Endothelial cell of umbilical vein (primary cell): Measurements from ENCODE around the gene NCMAP. TPM values are rescaled to one million over a fixed set of nuclear protein-coding genes. Genes with fewer than 3 reads are reported as not detected.

Experiments used
- BruUV-seq: library from RNA; stranded (reverse); fragments of 400-500 nt; replicated peaks from 2 replicates; lab custom pipeline; 2021; lab: Mats Ljungman, UMichigan
- CTCF ChIA-PET: fragments of 300-600, 350-600 bp; sonication (Branson Sonifier 250); formaldehyde crosslinking; loops from one replicate; lab custom pipeline; 2021; ENCODE audit warnings: antibody characterized with exemption, inconsistent platforms; lab: Charles Lee
- POLR2A ChIA-PET: fragments of 300-600, 350-600 bp; sonication (Branson Sonifier 250); formaldehyde crosslinking; loops from one replicate; lab custom pipeline; 2021; ENCODE audit warnings: antibody characterized with exemption, inconsistent platforms; lab: Charles Lee
- DNase-seq: peaks from one replicate; pipeline ENCODE4 v3.0.0-alpha.2; 2011; ENCODE audit warnings: low read depth, low spot score
- FAIRE-seq: peaks from 2 replicates; lab custom pipeline; 2011; peaks lifted over from hg19 to GRCh38; lab: Jason Lieb, UNC
- H2AFZ ChIP-seq: 2 replicates; pipeline ENCODE4 v1.6.0; 2012; ENCODE audit warnings: low read depth, low read length, control low read depth, inconsistent platforms
- H3K27ac ChIP-seq: 2 replicates; pipeline ENCODE4 v1.5.1; 2011; ENCODE audit warnings: low read depth, mild to moderate bottlenecking, control low read depth, low read length, moderate library complexity; ENCODE audit not compliant: insufficient read depth
- H3K27me3 ChIP-seq, 2 experiments: 2 replicates each; pipeline versions ENCODE4 v1.6.0 to v1.6.1; 2011; ENCODE audit warnings: low read length in 2 of 2, mixed read lengths in 1 of 2; ENCODE audit not compliant: control insufficient read depth in 2 of 2, insufficient read depth in 2 of 2
- H3K36me3 ChIP-seq, 2 experiments: 2 replicates in 1 of 2; 3 replicates in 1 of 2; pipeline ENCODE4 v1.5.1; 2011; ENCODE audit warnings: low read length in 2 of 2, mild to moderate bottlenecking in 1 of 2, moderate library complexity in 1 of 2; ENCODE audit not compliant: control insufficient read depth in 2 of 2, insufficient read depth in 2 of 2; ENCODE audit errors: extremely low read depth in 1 of 2
- H3K4me1 ChIP-seq: 3 replicates; pipeline ENCODE4 v1.5.1; 2011; ENCODE audit warnings: mild to moderate bottlenecking, low read length; ENCODE audit not compliant: control insufficient read depth, insufficient read depth; ENCODE audit errors: extremely low read depth
- H3K4me2 ChIP-seq: 2 replicates; pipeline ENCODE4 v1.6.1; 2011; ENCODE audit warnings: low read length, control low read depth, mixed read lengths; ENCODE audit not compliant: insufficient read depth
- H3K4me3 ChIP-seq, 3 experiments: fragments of 200-600 bp in 1 of 3; sonication (generic), shearing (Covaris generic) in 1 of 3; replicated peaks in 1 of 3; 2 replicates each; pipeline ENCODE4 v1.5.1; 2011 to 2016; ENCODE audit warnings: control low read depth in 3 of 3, low read length in 3 of 3, mild to moderate bottlenecking in 2 of 3, inconsistent platforms in 1 of 3, low read depth in 1 of 3, moderate library complexity in 1 of 3; ENCODE audit not compliant: insufficient read depth in 1 of 3
- H3K79me2 ChIP-seq: 2 replicates; pipeline ENCODE4 v1.6.0; 2012; ENCODE audit warnings: low read length, inconsistent platforms; ENCODE audit not compliant: control insufficient read depth, insufficient read depth
- H3K9ac ChIP-seq: replicated peaks from 2 replicates; pipeline ENCODE3; 2011; ENCODE audit warnings: low read length, control low read depth; ENCODE audit not compliant: insufficient read depth; ENCODE audit errors: extremely low read depth
- H3K9me1 ChIP-seq: replicated peaks from 3 replicates; pipeline ENCODE4 v1.6.0; 2011; ENCODE audit warnings: mild to moderate bottlenecking, low read length; ENCODE audit not compliant: control insufficient read depth, insufficient read depth; ENCODE audit errors: extremely low read depth
- H3K9me3 ChIP-seq: replicated peaks from 2 replicates; pipeline ENCODE4 v1.5.1; 2012; ENCODE audit warnings: low read length, inconsistent platforms; ENCODE audit not compliant: control insufficient read depth, insufficient read depth
- H4K20me1 ChIP-seq: replicated peaks from 2 replicates; pipeline ENCODE3; 2011; ENCODE audit warnings: mild to moderate bottlenecking, low read length; ENCODE audit not compliant: control insufficient read depth, insufficient read depth; ENCODE audit errors: extremely low read depth
- EZH2 ChIP-seq: IDR thresholded peaks from 2 replicates; pipeline ENCODE4 v1.6.1; 2012; ENCODE audit warnings: borderline replicate concordance, low read depth, mild to moderate bottlenecking, moderate library complexity, low read length, inconsistent platforms; ENCODE audit not compliant: severe bottlenecking
- FOS ChIP-seq: IDR thresholded peaks from 2 replicates; pipeline ENCODE4 v1.6.1; 2011; ENCODE audit warnings: mild to moderate bottlenecking, low read length, moderate library complexity, borderline replicate concordance; ENCODE audit not compliant: insufficient read depth
- GATA2 ChIP-seq: IDR thresholded peaks from 2 replicates; pipeline ENCODE4 v1.7.0; 2011; ENCODE audit warnings: low read depth, mild to moderate bottlenecking, moderate library complexity, mixed read lengths, low read length; ENCODE audit not compliant: insufficient read length, insufficient read depth
- JUN ChIP-seq: IDR thresholded peaks from 2 replicates; pipeline ENCODE4 v1.6.1; 2011; ENCODE audit warnings: borderline replicate concordance, low read depth; ENCODE audit not compliant: insufficient read length, insufficient read depth
- MYC ChIP-seq: IDR thresholded peaks from one replicate; pipeline ENCODE4 v1.6.1; 2011; ENCODE audit warnings: mild to moderate bottlenecking, low read depth, low read length
- POLR2A ChIP-seq: IDR thresholded peaks from 2 replicates; pipeline ENCODE4 v1.6.1; 2012; ENCODE audit warnings: low read depth, mild to moderate bottlenecking, control low read depth, low read length
- POLR2AphosphoS5 ChIP-seq: IDR thresholded peaks from 2 replicates; pipeline ENCODE4 v1.6.1; 2012; ENCODE audit warnings: low read depth, mild to moderate bottlenecking, control low read depth, low read length, moderate library complexity; ENCODE audit not compliant: insufficient read depth
- dilution Hi-C: fragments of 300-500 bp; cut with MboI; formaldehyde crosslinking; loops from one replicate; pipeline ENCODE4 v1.15.0; 2019; ENCODE audit warnings: low sequenced_read_pairs; ENCODE audit not compliant: extremely low pct_ligation_motif_present
- intact Hi-C: fragments of 100-400 bp; cut with micrococcal nuclease; formaldehyde crosslinking; loops from one replicate; pipeline ENCODE4 v1.10.0; 2022
- polyA plus RNA-seq, 4 experiments: library from polyadenylated mRNA; depleted of rRNA in 3 of 4; stranded (reverse) in 3 of 4; unstranded in 1 of 4; fragments of >200 nt; gene quantifications; 2 replicates each; pipeline versions ENCODE4 v1.2.1 to v1.2.3, GENCODE V29; 2011 to 2012; ENCODE audit warnings: missing spikeins in 1 of 4
- total RNA-seq: library from RNA; stranded (reverse); gene quantifications from 2 replicates; pipeline ENCODE4 v1.2.3, GENCODE V29; 2021
- TF ChIP-seq, protein P1 (sequence below): IDR thresholded peaks from 2 replicates; pipeline ENCODE4 v1.6.1; 2011; ENCODE audit not compliant: insufficient read depth, insufficient read length
- TF ChIP-seq, protein P2 (sequence below), 2 donors: IDR thresholded peaks; 1 replicate in 1 of 2; 2 replicates in 1 of 2; pipeline ENCODE4 v1.5.1; 2011; ENCODE audit warnings: low read length in 2 of 2, mild to moderate bottlenecking in 2 of 2, moderate library complexity in 2 of 2, control low read depth in 1 of 2, inconsistent platforms in 1 of 2, low read depth in 1 of 2; ENCODE audit not compliant: insufficient read depth in 1 of 2; ENCODE audit errors: extremely low read depth in 1 of 2

NCMAP gene
- total and polyA plus RNA-seq, 2 donors (not counting 3 experiments of a cell fraction or from before 2014, with no cell fraction given), result not detected

DNA sequence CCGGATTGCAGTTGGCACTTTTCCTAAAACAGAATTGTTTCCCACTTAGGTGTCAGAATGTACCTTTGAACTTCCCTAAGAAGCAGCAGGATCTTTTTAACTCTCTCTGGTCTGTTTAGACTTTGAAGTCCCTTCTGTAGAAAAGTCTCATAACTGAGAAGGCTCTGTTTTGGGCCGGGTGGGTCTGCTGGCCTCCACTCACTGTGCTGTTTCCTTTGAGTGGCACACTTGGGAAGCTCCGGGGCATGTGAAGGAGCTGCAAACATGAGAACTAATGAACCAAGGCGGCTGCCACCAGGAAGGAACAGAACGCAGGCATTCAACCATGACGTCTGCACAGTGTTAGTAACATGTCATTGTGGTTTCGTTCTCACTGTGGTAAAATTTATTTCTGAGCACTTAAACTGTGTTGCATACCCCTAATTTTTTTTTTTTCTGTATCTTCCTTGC is 19.5 kb upstream of the NCMAP start:
- ChIA-PET CTCF (interaction anchor here (1.2 to 2.2 kb wide), 2 partner anchors 10 to 337 kb away, joined by 6 to 7 read pairs; no protein-coding TSS in a partner anchor), POLR2A (no interaction called here)
- dilution Hi-C loops, result no loop called here
- no peaks in the 10 kb centered on the region for H3K9me3 ChIP-seq
- TF ChIP-seq, protein P1, sequence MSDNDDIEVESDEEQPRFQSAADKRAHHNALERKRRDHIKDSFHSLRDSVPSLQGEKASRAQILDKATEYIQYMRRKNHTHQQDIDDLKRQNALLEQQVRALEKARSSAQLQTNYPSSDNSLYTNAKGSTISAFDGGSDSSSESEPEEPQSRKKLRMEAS, result no peak
- no peak for TF ChIP-seq EZH2
- no peak for TF ChIP-seq GATA2
- TF ChIP-seq, protein P2, sequence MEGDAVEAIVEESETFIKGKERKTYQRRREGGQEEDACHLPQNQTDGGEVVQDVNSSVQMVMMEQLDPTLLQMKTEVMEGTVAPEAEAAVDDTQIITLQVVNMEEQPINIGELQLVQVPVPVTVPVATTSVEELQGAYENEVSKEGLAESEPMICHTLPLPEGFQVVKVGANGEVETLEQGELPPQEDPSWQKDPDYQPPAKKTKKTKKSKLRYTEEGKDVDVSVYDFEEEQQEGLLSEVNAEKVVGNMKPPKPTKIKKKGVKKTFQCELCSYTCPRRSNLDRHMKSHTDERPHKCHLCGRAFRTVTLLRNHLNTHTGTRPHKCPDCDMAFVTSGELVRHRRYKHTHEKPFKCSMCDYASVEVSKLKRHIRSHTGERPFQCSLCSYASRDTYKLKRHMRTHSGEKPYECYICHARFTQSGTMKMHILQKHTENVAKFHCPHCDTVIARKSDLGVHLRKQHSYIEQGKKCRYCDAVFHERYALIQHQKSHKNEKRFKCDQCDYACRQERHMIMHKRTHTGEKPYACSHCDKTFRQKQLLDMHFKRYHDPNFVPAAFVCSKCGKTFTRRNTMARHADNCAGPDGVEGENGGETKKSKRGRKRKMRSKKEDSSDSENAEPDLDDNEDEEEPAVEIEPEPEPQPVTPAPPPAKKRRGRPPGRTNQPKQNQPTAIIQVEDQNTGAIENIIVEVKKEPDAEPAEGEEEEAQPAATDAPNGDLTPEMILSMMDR (IDR thresholded peaks at IDR 0.05; ENCODE audit: extremely low read depth in 1 of 2, insufficient read depth in 1 of 2, low read depth in 1 of 2, low read length in 2 of 2), result no peak
- TF ChIP-seq JUN, result no peak
- TF ChIP-seq POLR2AphosphoS5, result no peak
- TF ChIP-seq FOS, result no peak
- no peak for TF ChIP-seq POLR2A
- no peak for TF ChIP-seq MYC
- H3K9ac ChIP-seq, result no peak overlapping the region
- H3K36me3 ChIP-seq, result no peaks in the 10 kb centered on the region
- no peak overlapping the region for H3K4me3 ChIP-seq
- H3K4me1 ChIP-seq, result peaks cover 3% of the 10 kb centered on the region
- DNase-seq, result no peak
- BruUV-seq, result no TSS peak
- no peak overlapping the region for H3K27ac ChIP-seq
- FAIRE-seq, result no peak
- H3K9me1 ChIP-seq, result no peaks in the 10 kb centered on the region
- H4K20me1 ChIP-seq, result no peaks in the 10 kb centered on the region
- H3K79me2 ChIP-seq, result no peaks in the 10 kb centered on the region
- intact Hi-C loops, result no loop called here
- no peaks in the 10 kb centered on the region for H3K27me3 ChIP-seq
- H2AFZ ChIP-seq, result no peak overlapping the region
- H3K4me2 ChIP-seq, result no peak overlapping the region
